Measurements from ENCODE around the gene WDR90.

Gene WDR90

GRCh38 chr16:711084-711483, 61.9 kb downstream of the WDR90 start:
- DNase-seq: no peak

- DNase-seq: peak; percentile 48 to 76 (median 62)
Observed at GRCh38 chr16:711548-712320, 62.6 kb downstream of the WDR90 start.

GRCh38 chr16:712740-713250, 63.6 kb downstream of the WDR90 start:
- DNase-seq: peak in 2 of 4 experiments; percentile 16 to 35

DNA sequence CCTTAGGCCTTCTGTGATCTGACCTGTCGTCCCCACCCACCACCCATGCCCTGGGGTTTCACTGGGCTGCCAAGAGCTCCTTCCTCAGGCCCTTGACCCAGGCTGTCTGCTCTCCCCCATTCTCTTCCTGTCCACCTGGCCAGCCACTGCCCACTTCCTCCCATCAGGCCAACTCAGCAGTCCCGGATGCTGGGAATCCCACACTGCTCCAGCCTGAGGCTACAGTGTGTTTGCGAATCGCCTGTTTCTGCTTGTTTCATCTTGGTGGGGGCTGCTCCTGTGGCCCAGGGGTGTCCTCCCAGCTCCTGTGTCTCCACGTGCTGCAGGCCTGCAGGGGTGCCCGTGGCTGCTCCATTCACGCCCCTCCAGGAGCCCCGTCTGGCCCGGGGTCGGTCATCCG, 64.9 kb downstream of the WDR90 start:
- DNase-seq: no peak

DNA sequence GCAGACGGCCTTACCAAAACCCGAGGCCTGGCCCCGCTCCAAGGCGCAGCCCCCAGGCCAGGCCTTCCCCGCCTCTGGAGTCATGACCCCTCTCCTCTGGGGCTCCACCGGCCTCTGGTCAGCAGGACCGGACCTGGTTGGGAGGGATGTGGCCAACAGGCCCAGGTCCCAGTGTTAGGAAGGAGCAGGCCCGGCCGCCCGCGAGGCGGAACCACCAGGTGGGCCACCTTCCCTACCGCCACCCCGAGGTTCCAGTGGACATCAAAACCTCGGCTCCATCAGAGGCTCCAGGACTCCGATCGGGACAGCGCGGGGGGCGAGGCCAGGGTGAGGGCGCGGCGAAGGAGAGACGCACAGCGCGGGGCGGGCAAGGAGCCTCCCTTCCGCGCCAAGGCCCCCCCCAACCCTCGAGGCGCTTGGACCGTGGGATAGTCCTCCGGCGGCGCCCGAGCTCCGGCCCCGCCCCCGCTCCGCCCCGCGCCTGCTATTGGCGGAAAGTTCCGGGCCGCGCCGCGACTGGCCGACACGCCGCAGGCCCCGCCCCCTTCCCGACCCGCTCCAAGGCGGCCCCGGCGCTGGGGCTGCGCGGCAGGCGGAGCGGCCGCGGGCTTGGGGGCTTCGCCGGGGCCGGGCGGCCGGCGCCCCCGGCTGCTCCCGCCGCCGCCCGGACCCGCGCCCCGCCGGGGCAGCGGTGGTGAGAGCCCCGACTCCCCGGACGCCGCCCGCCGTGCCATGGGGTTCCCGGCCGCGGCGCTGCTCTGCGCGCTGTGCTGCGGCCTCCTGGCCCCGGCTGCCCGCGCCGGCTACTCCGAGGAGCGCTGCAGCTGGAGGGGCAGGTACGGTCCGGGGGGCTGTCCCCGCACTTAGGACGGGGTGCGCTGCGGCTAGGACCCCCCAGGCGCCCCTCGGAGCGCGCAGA, 65.7 kb downstream of the WDR90 start, which contains the start of gene METRN:
Gene METRN, plus strand, starts transcription at position 561 of the 919 bp plus-strand sequence. Its CDS starts 172 bp downstream, at position 733.
- peak; percentile 49 to 84 (median 68) for DNase-seq

- no peak for DNase-seq
Observed at GRCh38 chr16:715477-716199, 66.5 kb downstream of the WDR90 start.

DNA sequence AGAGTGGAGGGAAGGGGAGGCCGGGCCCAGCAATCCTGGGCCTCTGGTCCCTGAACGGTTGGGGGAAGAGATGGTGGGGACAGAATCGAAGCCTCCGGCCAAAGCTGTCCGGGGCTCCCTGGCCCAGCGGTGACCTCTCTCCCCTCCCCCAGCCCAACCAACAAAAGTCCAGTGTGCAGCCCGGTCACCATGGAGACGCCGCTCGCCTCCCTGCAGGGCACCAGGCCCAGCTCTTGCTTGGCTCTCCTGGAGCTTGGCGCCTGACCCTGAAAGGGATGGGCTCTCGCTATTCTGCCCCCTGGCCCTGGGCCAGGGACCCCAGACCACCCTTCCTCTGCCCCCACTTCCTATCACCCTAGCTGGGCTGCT, 67.0 kb downstream of the WDR90 start:
- no peak for DNase-seq

DNA sequence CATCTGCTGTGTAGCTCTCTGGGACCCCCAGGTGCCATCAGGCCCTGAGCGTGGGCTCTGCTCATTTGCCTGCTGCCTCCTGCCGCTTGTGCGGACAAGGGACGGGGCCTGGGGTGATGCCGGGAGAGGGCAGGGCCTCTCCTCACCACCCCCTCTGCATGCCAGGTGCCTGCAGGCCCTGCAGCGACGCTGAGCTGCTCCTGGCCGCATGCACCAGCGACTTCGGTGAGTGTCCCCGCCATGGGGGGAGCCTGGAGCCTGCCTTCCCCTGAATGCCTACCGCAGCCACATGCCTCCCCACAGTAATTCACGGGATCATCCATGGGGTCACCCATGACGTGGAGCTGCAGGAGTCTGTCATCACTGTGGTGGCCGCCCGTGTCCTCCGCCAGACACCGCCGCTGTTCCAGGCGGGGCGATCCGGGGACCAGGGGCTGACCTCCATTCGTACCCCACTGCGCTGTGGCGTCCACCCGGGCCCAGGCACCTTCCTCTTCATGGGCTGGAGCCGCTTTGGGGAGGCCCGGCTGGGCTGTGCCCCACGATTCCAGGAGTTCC, 67.7 kb downstream of the WDR90 start:
- no peak for DNase-seq

Data from activated naive CD4-positive, alpha-beta T cell (primary cell).